Activated CD4-positive, alpha-beta T cell treated with anti-CD3 and anti-CD28 coated beads, Interleukin-2, Interleukin-6, amounts not matched to agents 100 ng/mL and 50 ng/mL, durations not matched to agents 16 hours and 8 hours (primary cell): Measurements from ENCODE around the gene CCNYL1.

ENCODE experiments used
- DNase-seq: peaks from one replicate; pipeline ENCODE4 v3.0.0-alpha.2; 2020

The CCNYL1 gene

GRCh38 chr2:207767461-207768167 lies 56.2 kb downstream of the CCNYL1 start:
- DNase-seq, result no peak

- peak; percentile 41 for DNase-seq
Measured at GRCh38 chr2:207768168-207768865, 56.9 kb downstream of the CCNYL1 start.

- peak; percentile 26 for DNase-seq
Measured at GRCh38 chr2:207768866-207769596, 57.6 kb downstream of the CCNYL1 start.

GRCh38 chr2:207770602-207771404 lies 59.4 kb downstream of the CCNYL1 start:
- no peak for DNase-seq

- no peak for DNase-seq
Measured at GRCh38 chr2:207771421-207771820, 60.0 kb downstream of the CCNYL1 start.

- DNase-seq, result peak; percentile 37
Measured at GRCh38 chr2:207772081-207772843, 60.8 kb downstream of the CCNYL1 start.

- DNase-seq, result no peak
Measured at GRCh38 chr2:207772844-207773205, 61.4 kb downstream of the CCNYL1 start.

- no peak for DNase-seq
Measured at GRCh38 chr2:207775473-207775872, 64.0 kb downstream of the CCNYL1 start.

GRCh38 chr2:207777124-207777523 lies 65.7 kb downstream of the CCNYL1 start:
- no peak for DNase-seq

- DNase-seq, result no peak
Measured at GRCh38 chr2:207778298-207778882, 67.0 kb downstream of the CCNYL1 start.

- no peak for DNase-seq
Measured at GRCh38 chr2:207779523-207779922, 68.1 kb downstream of the CCNYL1 start.

- no peak for DNase-seq
Measured at GRCh38 chr2:207782238-207783030, 71.0 kb downstream of the CCNYL1 start.

GRCh38 chr2:207783514-207783913 lies 72.1 kb downstream of the CCNYL1 start:
- DNase-seq, result no peak

GRCh38 chr2:207784898-207785297 lies 73.5 kb downstream of the CCNYL1 start:
- no peak for DNase-seq

GRCh38 chr2:207787017-207787416 lies 75.6 kb downstream of the CCNYL1 start:
- no peak for DNase-seq

- DNase-seq, result no peak
Measured at GRCh38 chr2:207787800-207788199, 76.4 kb downstream of the CCNYL1 start.

GRCh38 chr2:207790898-207791297 lies 79.5 kb downstream of the CCNYL1 start:
- DNase-seq, result no peak

GRCh38 chr2:207791579-207792243 lies 80.3 kb downstream of the CCNYL1 start:
- no peak for DNase-seq

- no peak for DNase-seq
Measured at GRCh38 chr2:207792244-207792785, 80.9 kb downstream of the CCNYL1 start.
